Activated CD4-positive, alpha-beta T cell treated with anti-CD3 and anti-CD28 coated beads for 1 hour (primary cell): ENCODE data around the gene COX4I1.
"Not testable (repeated sequence)": the region's sequence is repeated elsewhere in the genome, so short reads cannot be mapped to it uniquely, and the experiment has no call there.

Source experiments
- DNase-seq: peaks from one replicate; pipeline ENCODE4 v3.0.0-alpha.2; 2020

COX4I1 gene

GRCh38 chr16:85826686-85827247, 27.3 kb downstream of the COX4I1 start:
- no peak for DNase-seq

GRCh38 chr16:85828166-85828565, 28.7 kb downstream of the COX4I1 start:
- DNase-seq: no peak

- no peak for DNase-seq
These were observed 29.8 kb downstream of the COX4I1 start for GRCh38 chr16:85829171-85829719.

- DNase-seq: no peak
These were observed 30.4 kb downstream of the COX4I1 start for GRCh38 chr16:85829751-85830445.

GRCh38 chr16:85830821-85831220, 31.3 kb downstream of the COX4I1 start:
- no peak for DNase-seq

- no peak for DNase-seq
These were observed 33.2 kb downstream of the COX4I1 start for GRCh38 chr16:85832570-85833218.

GRCh38 chr16:85833219-85833920, 33.9 kb downstream of the COX4I1 start:
- DNase-seq: no peak

- no peak for DNase-seq
These were observed 35.2 kb downstream of the COX4I1 start for GRCh38 chr16:85834741-85835140.

- DNase-seq: no peak
These were observed 35.8 kb downstream of the COX4I1 start for GRCh38 chr16:85835227-85835751.

- no peak for DNase-seq
These were observed 36.6 kb downstream of the COX4I1 start for GRCh38 chr16:85835956-85836705.

GRCh38 chr16:85836706-85837582, 37.4 kb downstream of the COX4I1 start:
- DNase-seq: no peak

- DNase-seq: not testable (repeated sequence)
These were observed 38.2 kb downstream of the COX4I1 start for GRCh38 chr16:85837654-85838053.

- no peak for DNase-seq
These were observed 38.9 kb downstream of the COX4I1 start for GRCh38 chr16:85838381-85838780.

- no peak for DNase-seq
These were observed 39.5 kb downstream of the COX4I1 start for GRCh38 chr16:85838876-85839585.

- no peak for DNase-seq
These were observed 40.3 kb downstream of the COX4I1 start for GRCh38 chr16:85839681-85840240.

GRCh38 chr16:85840395-85840794, 40.9 kb downstream of the COX4I1 start:
- no peak for DNase-seq

GRCh38 chr16:85840801-85841200, 41.3 kb downstream of the COX4I1 start:
- no peak for DNase-seq

- no peak for DNase-seq
These were observed 42.9 kb downstream of the COX4I1 start for GRCh38 chr16:85842435-85842834.

GRCh38 chr16:85842848-85843247, 43.4 kb downstream of the COX4I1 start:
- DNase-seq: no peak

GRCh38 chr16:85843471-85844168, 44.1 kb downstream of the COX4I1 start:
- no peak for DNase-seq
